Activated B cell treated with CpG ODN at 0.5 μM for 24 hours (primary cell): Measurements from ENCODE around the gene NDFIP2. TPM values are rescaled to one million over a fixed set of nuclear protein-coding genes. Genes with fewer than 3 reads are reported as not detected.

Experiments
- ATAC-seq: fragments of 200-7000 bp; cut with Tn5 transposase; one replicate; pipeline ENCODE4 v1.10.0; 2021; ENCODE audit warnings: low read depth, mild to moderate bottlenecking, moderate library complexity
- CTCF ChIA-PET: fragments of 350-600 bp; sonication (Branson Sonifier 250); formaldehyde crosslinking; loops from one replicate; lab custom pipeline; 2021; ENCODE audit warnings: antibody characterized with exemption; lab: Charles Lee
- POLR2A ChIA-PET: fragments of 350-600 bp; sonication (Branson Sonifier 250); formaldehyde crosslinking; loops from one replicate; lab custom pipeline; 2021; ENCODE audit warnings: antibody characterized with exemption; lab: Charles Lee
- DNase-seq: peaks from one replicate; pipeline ENCODE4 v3.0.0; 2022
- H3K27ac Mint-ChIP-seq: one replicate; pipeline ENCODE4 v1.8.0; 2020; ENCODE audit warnings: mixed read lengths
- H3K27me3 Mint-ChIP-seq: one replicate; pipeline ENCODE4 v1.8.0; 2021; ENCODE audit warnings: mixed read lengths
- H3K36me3 Mint-ChIP-seq: one replicate; pipeline ENCODE4 v1.8.0; 2021; ENCODE audit warnings: low read depth, mixed read lengths
- H3K4me1 Mint-ChIP-seq: one replicate; pipeline ENCODE4 v1.8.0; 2021; ENCODE audit warnings: mixed read lengths
- H3K4me3 Mint-ChIP-seq: one replicate; pipeline ENCODE4 v1.8.0; 2020; ENCODE audit warnings: mild to moderate bottlenecking, mixed read lengths
- H3K9me3 Mint-ChIP-seq: one replicate; pipeline ENCODE4 v1.8.0; 2020; ENCODE audit warnings: mixed read lengths
- intact Hi-C: fragments of 100-400 bp; cut with micrococcal nuclease; formaldehyde crosslinking; loops from one replicate; pipeline ENCODE4 v1.15.1; 2024
- total RNA-seq: library from RNA; stranded (reverse); gene quantifications from 2 replicates; pipeline ENCODE4 v1.2.3, GENCODE V29; 2022
- TF ChIP-seq, protein P1 (sequence below): fragments of 200-600 bp; IDR thresholded peaks from one replicate; pipeline ENCODE4 v1.8.0; 2022; ENCODE audit warnings: antibody characterized with exemption, mild to moderate bottlenecking

The NDFIP2 gene
- total RNA-seq, 1 donor from 2014 or later = 2.8 TPM

DNA sequence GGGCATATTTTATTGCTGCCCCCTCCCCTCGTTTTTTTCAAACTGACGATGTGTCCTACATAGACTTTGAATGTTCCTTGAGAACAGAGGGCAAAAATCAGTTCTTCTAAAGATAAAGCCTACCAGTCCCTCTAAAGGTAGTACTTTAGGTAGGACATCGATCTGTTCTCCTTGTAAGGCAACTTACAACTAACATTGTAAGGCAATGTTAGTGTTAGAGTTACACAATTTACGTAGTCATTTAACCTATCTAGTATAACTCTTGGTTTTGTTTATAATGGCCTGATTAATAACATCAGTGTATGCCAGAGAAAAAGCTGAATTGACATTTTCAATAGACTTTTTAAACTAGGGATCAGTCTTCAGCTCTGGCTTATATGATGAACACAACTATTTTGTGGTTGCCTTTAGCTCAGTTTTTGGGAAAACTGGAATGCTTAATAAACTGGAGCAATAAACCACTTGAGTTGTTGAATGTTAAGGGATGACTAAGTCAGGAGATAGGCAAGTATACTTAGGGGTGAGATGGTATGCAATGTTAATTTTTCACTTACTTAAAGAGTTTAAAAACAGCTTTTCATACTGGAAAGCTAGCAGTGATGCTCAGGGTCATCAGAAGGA is 2.2 kb downstream of the NDFIP2 start:
- H3K4me1 Mint-ChIP-seq = peaks cover 16% of the 10 kb centered on the region
- POLR2A ChIA-PET = interaction anchor here (0.6 kb wide), 1 partner anchor 917 kb away, joined by 3 read pairs; no protein-coding TSS in a partner anchor

DNA sequence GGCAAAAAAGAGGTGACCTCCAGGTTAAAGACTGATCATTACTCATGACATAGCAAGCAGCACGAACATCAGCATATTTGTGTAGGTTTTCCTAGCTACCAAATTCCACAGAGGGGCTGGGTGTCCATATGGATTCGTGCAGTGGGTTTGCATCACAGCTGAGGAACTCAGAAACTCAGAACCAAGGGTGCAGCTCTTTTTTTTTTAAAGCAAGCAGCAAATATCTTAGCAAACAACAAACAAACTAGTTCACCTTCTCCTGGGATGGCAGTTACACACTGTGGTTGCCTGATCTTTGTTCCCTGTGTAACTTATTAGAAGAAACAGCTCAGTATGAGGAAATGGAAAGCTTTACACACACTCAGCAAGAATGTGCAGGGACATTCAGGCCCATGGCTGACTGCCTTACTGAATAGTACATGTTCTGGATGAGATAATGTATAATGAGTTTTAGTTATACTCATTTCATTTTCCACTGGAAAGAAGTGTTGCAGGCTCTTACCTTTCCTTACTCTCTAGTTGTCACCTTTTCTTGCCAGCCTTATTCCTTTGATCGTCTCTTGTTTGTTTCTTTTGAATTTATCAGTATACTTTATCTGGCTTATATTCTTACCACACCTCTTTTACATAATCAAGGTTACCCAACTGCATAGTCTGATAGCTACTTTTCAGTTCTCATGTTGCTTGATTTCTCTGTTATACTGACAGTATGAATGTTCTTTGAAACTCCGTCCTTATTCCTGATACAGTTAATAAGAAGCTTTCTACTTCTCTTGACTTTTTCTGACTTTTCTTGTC is 4.3 kb downstream of the NDFIP2 start:
- H3K36me3 Mint-ChIP-seq = no peaks in the 10 kb centered on the region
- CTCF ChIA-PET = interaction anchor here (0.7 kb wide), 1 partner anchor 865 kb away, joined by 3 read pairs; no protein-coding TSS in a partner anchor
- peaks cover 16% of the 10 kb centered on the region for H3K4me1 Mint-ChIP-seq
- intact Hi-C loops = no loop called here
- no peak overlapping the region for H3K27ac Mint-ChIP-seq
- H3K4me3 Mint-ChIP-seq = no peak overlapping the region
- TF ChIP-seq, protein P1, sequence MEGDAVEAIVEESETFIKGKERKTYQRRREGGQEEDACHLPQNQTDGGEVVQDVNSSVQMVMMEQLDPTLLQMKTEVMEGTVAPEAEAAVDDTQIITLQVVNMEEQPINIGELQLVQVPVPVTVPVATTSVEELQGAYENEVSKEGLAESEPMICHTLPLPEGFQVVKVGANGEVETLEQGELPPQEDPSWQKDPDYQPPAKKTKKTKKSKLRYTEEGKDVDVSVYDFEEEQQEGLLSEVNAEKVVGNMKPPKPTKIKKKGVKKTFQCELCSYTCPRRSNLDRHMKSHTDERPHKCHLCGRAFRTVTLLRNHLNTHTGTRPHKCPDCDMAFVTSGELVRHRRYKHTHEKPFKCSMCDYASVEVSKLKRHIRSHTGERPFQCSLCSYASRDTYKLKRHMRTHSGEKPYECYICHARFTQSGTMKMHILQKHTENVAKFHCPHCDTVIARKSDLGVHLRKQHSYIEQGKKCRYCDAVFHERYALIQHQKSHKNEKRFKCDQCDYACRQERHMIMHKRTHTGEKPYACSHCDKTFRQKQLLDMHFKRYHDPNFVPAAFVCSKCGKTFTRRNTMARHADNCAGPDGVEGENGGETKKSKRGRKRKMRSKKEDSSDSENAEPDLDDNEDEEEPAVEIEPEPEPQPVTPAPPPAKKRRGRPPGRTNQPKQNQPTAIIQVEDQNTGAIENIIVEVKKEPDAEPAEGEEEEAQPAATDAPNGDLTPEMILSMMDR = no peak
- ATAC-seq = no peak
- H3K27me3 Mint-ChIP-seq = peaks cover 36% of the 10 kb centered on the region
- H3K9me3 Mint-ChIP-seq = no peaks in the 10 kb centered on the region
- POLR2A ChIA-PET = no interaction called here
- DNase-seq = no peak

More for the DNA sequence above, 2.2 kb downstream of the NDFIP2 start:
- TF ChIP-seq, protein P1 = no peak
- Mint-ChIP-seq H3K9me3 (no peaks in the 10 kb centered on the region), H3K36me3 (no peaks in the 10 kb centered on the region), H3K27ac (no peak overlapping the region), H3K27me3 (peaks cover 39% of the 10 kb centered on the region), H3K4me3 (no peak overlapping the region)
- DNase-seq (no peak), ATAC-seq (no peak)
- intact Hi-C loops = loop anchor here (5.0 kb wide), 2 partner anchors 881 to 1786 kb away; partner anchors contain the start of genes POU4F1 and SLAIN1
- CTCF ChIA-PET = no interaction called here

DNA sequence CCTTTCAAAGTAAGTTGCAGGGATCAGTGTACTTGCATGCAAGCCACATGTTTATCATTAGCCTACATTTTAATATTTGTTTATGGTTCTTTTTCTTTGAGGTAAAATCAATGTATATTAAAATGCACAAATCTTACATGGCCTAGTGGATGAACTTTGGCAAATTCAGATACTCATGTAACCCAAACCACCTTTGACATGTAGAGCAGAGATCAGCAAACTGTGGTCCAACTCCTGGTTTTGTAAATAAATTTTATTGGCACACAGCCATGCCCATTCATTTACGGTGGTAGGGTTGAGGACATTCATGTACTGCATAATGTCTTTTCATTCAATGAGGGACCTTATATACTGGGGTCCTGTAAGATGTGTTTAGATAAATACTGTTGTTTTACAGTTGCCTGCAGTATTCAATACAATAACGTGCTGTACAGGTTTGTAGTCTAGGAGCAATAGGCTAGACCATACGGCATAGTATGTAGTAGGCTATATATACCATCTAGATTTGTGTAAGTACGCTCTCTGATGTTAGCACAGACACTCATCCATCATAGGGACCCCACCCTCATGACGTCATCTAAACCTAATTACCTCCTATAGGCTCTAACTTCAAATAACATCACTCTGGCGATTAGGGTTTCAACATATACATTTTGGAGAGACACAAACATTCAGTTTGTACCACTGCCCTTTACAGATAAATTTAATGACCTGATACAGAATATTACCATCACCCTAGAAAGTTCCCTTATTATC is 5.7 kb downstream of the NDFIP2 start:
- TF ChIP-seq, protein P1 = no peak
- no peak for DNase-seq
- ATAC-seq = no peak
- H3K4me3 Mint-ChIP-seq = no peak overlapping the region
- no peaks in the 10 kb centered on the region for H3K36me3 Mint-ChIP-seq
- intact Hi-C loops = no loop called here
- peaks cover 8% of the 10 kb centered on the region for H3K4me1 Mint-ChIP-seq
- CTCF ChIA-PET = no interaction called here
- H3K27ac Mint-ChIP-seq = no peak overlapping the region
- H3K27me3 Mint-ChIP-seq = peaks cover 34% of the 10 kb centered on the region
- H3K9me3 Mint-ChIP-seq = no peaks in the 10 kb centered on the region
- POLR2A ChIA-PET = no interaction called here

DNA sequence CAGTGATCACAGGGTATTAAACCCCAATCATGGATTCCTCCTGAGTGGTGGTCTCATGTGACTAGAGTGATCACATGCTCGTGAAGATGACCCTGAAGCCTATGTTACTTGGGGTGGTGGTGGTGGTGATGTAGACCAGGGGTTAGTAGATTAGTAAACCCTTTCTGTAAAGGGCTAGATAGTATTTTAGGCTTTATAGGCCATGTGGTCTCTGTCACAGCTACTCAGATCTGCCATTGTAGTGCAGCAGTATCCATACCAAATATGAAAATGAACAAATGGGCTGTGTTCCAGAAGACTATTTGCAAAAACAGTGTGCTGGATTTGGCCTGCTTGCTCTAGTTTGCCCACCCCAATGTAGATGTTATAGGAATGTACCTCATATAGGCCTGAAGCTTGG is 9.4 kb downstream of the NDFIP2 start:
- ChIA-PET POLR2A (no interaction called here), CTCF (no interaction called here)
- Mint-ChIP-seq H3K27ac (no peak overlapping the region), H3K9me3 (no peaks in the 10 kb centered on the region), H3K4me3 (no peak overlapping the region), H3K27me3 (peaks cover 13% of the 10 kb centered on the region), H3K4me1 (no peaks in the 10 kb centered on the region), H3K36me3 (no peaks in the 10 kb centered on the region)
- DNase-seq (no peak), ATAC-seq (no peak)
- intact Hi-C loops = no loop called here
- TF ChIP-seq, protein P1 = no peak

DNA sequence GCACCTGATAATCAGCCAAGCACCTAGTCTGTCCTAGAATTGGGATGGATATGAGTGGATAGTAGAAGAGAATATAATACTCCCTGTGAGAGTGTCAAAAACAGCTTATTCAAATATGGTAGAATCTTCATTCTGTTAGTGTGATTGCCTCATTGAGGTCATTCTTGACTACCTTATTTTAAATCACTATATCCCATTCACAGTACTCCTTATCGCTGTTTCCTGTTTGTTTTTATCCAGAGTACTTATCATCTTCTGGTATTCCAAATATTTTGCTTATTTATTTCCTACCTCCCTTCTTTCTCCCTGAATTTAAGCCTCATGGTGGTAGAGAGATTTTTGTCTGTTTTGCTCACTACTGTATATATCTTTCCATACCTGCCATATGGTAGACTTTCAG is 9.9 kb downstream of the NDFIP2 start:
- POLR2A ChIA-PET = no interaction called here
- intact Hi-C loops = no loop called here
- CTCF ChIA-PET = no interaction called here
- Mint-ChIP-seq H3K4me1 (no peaks in the 10 kb centered on the region), H3K27me3 (peaks cover 9% of the 10 kb centered on the region), H3K27ac (no peak overlapping the region), H3K4me3 (no peak overlapping the region), H3K36me3 (no peaks in the 10 kb centered on the region), H3K9me3 (no peaks in the 10 kb centered on the region)
- no peak for ATAC-seq
- TF ChIP-seq, protein P1 = no peak
- no peak for DNase-seq
